Kasumi-1 (cell line): ENCODE results near the gene RNPEP.
"Not testable (repeated sequence)": the region's sequence is repeated elsewhere in the genome, so short reads cannot be mapped to it uniquely, and the experiment has no call there.

ENCODE experiments used
- DNase-seq, 2 experiments: peaks; one replicate each; lab custom pipeline; 2025; lab: John Stamatoyannopoulos, UW

RNPEP gene

GRCh38 chr1:201958348-201958747 is 24.1 kb upstream of the RNPEP start:
- no peak for DNase-seq

DNA sequence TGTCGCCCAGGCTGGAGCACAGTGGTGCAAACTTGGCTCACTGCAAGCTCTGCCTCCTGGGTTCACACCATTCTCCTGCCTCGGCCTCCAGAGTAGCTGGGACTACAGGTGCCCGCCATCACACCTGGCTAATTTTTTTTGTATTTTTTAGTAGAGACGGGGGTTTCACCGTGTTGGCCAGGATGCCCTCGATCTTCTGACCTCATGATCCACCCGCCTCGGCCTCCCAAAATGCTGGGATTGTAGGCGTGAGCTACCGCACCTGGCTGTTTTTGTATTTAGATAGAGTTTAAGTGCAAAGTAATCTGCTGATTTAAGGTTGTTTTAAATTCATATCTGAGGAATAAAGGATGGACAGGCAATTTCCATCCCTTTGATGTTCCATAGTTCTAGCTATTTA is 20.1 kb upstream of the RNPEP start:
- not testable (repeated sequence) for DNase-seq

DNA sequence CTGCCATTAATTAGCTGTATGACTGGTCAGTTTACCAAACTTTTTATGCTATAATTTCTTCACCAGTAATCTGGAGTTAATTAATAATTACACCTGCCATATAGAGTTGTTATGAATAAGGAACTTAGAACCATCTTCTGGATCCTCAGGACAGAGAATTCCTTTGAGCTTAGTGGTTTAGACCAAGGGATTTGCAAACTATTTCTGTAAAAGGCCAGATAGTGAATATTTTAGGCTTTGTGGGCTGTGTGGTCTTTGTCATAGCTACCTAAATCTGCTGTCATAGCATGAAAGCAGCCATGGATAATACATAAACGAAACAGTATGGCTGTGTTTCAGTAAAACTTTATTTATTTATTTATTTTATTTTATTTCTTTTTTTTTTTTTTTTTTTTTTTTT is 18.2 kb upstream of the RNPEP start:
- DNase-seq, result no peak

DNA sequence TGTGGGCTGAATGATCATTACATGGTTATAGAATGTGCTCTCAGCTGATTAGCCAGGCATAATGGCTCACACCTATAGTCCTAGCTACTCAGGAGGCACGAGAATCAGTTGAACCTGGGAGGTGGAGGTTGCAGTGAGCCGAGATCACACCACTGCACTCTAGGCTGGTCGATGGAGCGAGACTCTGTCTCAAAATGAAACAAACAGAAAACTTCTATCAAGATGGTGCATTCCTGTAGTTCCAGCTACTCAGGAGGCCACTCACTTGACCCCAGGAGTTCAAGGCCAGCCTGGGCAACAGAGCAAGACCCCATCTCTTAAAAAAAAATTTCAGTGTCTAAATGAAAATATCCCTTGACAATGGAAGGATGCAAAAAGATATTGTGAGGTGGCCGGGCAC is 16.3 kb upstream of the RNPEP start:
- no peak for DNase-seq

DNA sequence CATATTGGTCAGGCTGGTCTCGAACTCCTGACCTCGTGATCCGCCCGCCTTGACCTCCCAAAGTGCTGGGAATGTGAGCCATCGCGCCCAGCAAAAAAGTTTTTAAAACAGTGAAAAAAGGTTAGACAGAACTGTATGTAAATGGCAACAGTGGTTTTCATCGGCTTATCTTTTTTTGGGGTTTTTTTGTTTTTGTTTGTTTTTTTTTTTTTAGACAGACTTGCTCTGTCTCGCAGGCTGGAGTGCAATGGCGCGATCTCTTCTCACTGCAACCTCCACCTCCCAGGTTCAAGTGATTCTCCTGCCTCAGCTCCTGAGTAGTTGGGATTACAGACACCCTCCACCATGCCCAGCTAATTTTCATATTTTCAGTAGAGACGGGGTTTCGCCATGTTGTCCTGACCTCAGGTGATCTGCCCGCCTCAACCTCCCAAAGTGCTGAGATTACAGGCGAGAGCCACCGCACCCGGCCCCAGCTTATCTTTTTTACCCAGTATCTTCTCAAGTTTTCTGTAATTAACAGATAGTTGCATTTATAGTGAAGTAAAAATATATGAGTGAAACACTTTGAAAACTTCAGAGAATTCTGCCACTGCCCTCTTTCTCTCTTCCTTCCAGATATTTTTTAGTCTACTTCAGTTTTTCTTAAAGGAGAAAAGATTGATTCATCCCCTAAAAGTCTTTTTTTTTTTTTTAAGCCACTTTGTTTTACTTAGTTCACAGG is 14.1 kb upstream of the RNPEP start:
- DNase-seq, result no peak

GRCh38 chr1:201970334-201971159 is 11.9 kb upstream of the RNPEP start:
- no peak for DNase-seq

DNA sequence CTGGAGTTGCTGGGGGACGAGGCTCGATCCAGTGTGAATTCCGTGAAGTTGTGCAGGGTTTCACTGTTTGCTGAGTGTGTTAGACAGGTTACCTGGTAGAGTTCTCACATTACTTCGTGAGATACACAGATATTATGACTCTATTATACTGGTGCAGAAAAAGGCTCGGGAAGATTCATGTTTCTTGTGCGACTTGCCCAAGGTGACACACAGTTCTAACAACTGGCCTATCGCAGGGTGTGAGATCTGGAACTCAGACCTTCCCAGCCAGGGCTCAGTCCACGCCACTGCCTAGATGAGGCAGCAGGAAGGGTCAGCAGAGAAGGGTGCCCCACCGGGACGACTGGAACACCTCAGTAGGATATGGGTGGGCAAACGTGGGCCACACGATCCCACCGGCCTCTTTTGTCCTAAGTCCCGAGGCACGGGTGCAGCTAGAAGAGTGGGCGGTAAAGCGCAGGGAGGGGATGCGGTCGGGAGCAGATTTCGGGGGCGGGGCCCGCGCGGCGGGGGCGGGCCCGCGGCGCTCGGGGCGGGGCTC is 296 bp upstream of the RNPEP start:
- DNase-seq, result peak; percentile 37 to 43

- DNase-seq, result no peak
Measured at GRCh38 chr1:201983380-201983805, 945 bp downstream of the RNPEP start.

DNA sequence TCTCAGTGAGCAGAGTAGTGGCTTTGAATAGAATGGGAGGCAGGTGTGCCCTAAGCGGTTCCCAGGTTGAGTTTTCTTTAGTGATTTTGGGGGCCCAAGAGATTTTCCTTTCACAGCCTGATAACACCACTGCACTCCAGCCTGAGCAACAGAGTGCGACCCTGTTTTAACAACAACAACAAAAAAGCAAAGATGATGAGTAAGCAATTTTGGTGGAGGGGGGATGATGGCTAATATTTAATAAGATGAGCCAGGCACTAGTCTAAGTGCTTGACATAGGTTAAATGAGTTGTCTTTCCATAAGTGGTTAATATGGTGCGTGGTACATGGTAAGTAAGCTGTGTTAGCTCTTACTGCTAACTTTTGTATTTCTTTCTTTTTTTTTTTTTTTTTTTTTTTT is 2.0 kb downstream of the RNPEP start:
- no peak for DNase-seq

GRCh38 chr1:201985355-201985754 is 2.9 kb downstream of the RNPEP start:
- no peak for DNase-seq

DNA sequence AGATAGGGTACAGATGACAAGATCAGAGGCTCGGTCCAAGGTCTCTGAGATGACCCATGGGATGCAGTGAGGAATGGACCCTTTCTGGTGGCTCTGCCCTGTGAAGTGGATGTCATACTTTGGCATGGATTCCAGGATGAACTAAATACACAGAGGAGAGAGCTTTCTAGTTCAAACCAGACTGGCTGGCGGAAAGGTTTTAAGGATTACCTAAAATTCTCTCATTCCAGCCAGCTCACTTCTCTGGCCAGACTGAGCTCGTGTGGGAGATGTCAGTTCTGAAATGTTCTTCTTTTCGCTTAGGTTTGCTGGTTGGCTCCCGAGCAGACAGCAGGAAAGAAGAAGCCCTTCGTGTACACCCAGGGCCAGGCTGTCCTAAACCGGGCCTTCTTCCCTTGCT is 6.2 kb downstream of the RNPEP start:
- no peak for DNase-seq

GRCh38 chr1:201989354-201990128 is 7.1 kb downstream of the RNPEP start:
- DNase-seq, result no peak

DNA sequence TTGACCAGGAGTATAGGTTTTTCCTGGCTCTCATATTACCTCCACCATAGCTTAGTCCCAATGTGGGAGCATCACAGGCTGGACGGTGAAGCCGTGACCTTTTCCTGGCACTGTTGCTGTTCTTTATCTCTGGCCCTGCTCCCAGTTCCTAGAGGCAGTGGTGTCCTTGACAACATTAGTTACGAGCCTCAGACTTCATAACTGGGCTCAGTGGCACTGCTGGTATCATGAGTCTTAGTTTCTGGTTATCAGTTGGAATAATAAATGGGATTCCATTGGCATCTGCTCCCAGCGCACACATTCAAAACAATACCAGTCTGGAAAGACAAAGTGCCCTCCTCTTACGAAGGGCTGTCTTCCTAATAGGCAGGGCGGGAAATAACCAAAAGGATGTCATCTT is 8.0 kb downstream of the RNPEP start:
- no peak for DNase-seq

DNA sequence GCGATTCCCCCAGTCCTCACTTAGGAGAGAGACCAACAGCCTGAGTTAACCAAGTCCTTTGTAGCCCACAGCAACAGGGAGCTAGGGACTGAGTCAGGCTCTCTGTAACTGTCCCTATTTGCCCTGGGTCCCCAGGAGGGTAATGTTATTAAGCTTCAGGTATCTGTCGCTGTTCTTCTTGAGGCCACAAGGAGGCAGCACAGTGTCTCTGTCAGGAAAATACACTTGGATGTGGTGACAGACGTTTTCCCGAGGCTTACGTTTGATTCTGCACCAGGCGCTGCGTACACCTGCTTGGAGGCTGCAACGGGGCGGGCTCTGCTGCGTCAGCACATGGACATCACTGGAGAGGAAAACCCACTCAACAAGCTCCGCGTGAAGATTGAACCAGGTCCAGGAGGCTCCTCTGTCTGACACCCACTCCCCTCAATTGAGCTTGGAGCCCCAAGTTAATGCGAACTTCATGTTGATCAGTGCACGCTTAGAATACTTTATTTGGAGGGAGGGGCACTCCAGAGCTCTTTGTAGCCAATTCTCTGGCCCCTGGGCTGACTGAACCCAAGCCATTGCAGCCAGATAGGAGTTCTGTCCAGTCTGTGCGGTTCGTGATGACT is 17.3 kb downstream of the RNPEP start:
- peak; percentile 65 to 66 for DNase-seq

DNA sequence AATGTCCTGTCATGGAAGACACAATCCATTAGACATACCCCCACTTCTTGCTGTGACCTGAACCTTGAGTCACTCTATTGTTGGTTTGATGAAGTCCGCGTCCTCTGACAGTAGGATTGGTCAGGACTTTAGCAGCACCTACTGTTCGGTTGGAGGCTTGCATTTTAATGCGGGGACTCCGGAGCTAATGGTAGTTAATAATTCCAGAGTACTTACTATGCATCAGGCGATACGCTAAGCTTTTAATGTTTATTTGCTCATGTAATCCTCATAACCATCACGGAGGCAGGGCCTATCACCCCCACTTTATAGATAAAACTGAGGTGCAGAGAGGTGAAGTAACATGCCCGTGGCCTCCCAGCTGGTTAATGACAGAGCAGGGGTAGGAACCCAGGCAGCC is 20.1 kb downstream of the RNPEP start:
- no peak for DNase-seq

GRCh38 chr1:202004711-202005110 is 22.3 kb downstream of the RNPEP start:
- no peak for DNase-seq

DNA sequence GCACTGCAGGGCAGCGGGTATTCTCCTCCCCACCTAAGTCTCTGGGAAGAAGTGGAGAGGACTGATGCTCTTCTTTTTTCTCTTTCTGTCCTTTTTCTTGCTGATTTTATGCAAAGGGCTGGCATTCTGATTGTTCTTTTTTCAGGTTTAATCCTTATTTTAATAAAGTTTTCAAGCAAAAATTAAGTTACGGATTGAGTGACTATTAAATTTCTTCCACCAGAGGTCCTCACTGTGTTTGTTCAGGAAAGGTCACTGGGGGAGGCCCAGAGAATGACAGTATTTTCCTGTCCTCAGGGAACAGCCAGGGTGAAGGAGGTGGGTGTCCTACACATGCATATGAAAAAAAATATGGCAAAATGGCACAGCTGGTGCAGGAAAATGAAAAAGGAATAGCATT is 23.5 kb downstream of the RNPEP start:
- peak; percentile 7 to 11 for DNase-seq

GRCh38 chr1:202007304-202007703 is 24.9 kb downstream of the RNPEP start:
- no peak for DNase-seq

DNA sequence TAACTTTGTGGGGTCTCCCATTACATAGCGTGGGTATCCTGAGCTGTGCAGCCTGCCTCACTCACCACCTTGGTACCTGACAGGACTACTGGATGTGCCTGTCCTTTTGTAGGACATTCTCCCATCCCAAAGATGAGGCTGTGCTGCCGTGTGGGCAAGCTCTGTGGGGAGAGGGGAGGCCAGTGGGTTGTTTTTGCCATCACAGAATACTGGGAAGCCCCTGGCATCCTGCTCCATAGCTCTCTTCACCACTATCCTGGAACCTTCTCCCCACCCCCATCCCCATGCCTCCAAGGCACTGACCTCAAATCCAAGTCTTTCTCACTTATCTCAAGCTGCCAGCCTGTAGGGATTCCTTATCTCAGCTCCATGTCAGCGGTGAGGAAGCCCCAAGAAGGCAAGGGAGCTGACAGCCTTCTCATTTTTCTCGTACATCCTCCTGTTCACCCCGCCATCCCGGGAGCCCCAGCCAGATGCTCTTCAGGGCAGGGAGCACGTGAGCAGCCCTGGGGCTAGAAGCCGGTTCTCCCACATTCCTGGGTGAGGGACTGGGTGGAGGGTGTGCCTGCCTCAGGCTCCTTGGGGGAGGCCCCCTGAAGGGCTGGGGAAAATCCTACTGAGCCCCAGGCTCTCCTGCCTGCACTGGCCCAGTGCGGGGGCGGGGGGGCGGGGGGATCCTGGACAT is 25.5 kb downstream of the RNPEP start:
- no peak for DNase-seq

- DNase-seq, result peak; percentile 54 to 66
Measured at GRCh38 chr1:202009326-202010179, 27.1 kb downstream of the RNPEP start.
